Coronary artery (tissue), 2 donors: ENCODE results near the gene TMEM255B.

Experiments
- DNase-seq: peaks from one replicate; pipeline ENCODE4 v3.0.0-alpha.2; 2017; ENCODE audit warnings: low spot score
- H3K27ac ChIP-seq, 2 donors: fragments of 200-600 bp; sonication (generic); one replicate each; pipeline ENCODE4 v1.5.1; 2016 to 2019
- H3K4me3 ChIP-seq: fragments of 200-600 bp; sonication (generic); 2 replicates; pipeline ENCODE4 v1.5.1; 2016; ENCODE audit warnings: mild to moderate bottlenecking, moderate library complexity
- TF ChIP-seq, protein P1 (sequence below): fragments of 200-600 bp; sonication (generic); IDR thresholded peaks from one replicate; pipeline ENCODE4 v1.5.1; 2019; ENCODE audit warnings: antibody characterized with exemption

TMEM255B gene

DNA sequence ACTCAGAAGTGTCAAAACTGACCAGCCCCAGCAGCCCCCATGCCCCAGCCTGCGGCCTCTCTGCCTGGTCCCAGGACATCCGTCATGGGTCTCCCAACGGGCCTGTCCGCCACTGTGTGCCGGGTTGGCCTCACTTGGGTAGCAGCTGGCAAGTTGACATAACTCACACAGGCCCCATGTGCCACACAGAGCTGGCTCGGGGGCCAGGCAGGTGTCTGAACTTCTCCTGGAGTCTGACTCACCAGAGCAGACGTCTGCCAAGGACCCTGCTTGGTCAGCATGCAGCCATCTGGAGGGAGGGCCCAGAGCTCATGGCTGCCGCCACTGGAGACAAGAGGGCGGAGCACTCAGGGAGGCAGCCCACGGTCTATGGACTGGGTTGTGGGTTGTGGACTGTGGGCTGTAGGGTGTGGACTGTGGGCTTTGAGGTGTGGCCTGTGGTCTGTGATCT lies 32.0 kb upstream of the TMEM255B start:
- TF ChIP-seq, protein P1, sequence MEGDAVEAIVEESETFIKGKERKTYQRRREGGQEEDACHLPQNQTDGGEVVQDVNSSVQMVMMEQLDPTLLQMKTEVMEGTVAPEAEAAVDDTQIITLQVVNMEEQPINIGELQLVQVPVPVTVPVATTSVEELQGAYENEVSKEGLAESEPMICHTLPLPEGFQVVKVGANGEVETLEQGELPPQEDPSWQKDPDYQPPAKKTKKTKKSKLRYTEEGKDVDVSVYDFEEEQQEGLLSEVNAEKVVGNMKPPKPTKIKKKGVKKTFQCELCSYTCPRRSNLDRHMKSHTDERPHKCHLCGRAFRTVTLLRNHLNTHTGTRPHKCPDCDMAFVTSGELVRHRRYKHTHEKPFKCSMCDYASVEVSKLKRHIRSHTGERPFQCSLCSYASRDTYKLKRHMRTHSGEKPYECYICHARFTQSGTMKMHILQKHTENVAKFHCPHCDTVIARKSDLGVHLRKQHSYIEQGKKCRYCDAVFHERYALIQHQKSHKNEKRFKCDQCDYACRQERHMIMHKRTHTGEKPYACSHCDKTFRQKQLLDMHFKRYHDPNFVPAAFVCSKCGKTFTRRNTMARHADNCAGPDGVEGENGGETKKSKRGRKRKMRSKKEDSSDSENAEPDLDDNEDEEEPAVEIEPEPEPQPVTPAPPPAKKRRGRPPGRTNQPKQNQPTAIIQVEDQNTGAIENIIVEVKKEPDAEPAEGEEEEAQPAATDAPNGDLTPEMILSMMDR, result no peak
- H3K4me3 ChIP-seq, result no peak overlapping the region
- DNase-seq, result no peak
- no peak overlapping the region for H3K27ac ChIP-seq

DNA sequence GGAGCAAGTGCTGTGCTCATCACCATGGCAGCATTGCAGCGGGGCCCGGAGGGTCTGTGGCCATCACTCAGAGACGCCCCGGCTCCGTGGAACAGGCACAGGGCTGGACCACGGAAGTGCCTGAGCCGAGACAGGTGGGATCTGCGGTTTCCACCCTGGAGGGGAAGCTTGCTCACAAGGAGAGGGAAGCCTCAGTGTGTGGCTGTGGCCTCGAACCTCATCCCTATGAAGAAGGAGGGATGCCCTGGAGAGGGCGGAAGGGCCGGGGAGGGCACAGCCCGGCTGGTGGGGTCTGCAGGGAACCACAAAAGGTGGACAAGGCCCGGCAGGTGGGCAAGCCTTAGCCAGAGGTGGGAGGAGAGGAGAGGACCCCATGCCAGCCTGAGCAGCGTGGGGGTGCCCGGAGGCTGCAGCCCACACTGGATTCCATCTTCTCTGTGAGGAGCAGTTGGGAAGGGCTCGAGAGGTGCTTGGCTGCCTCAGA lies 30.4 kb upstream of the TMEM255B start:
- Histone ChIP-seq H3K27ac (no peak overlapping the region), H3K4me3 (no peak overlapping the region)
- TF ChIP-seq, protein P1, result no peak
- no peak for DNase-seq

DNA sequence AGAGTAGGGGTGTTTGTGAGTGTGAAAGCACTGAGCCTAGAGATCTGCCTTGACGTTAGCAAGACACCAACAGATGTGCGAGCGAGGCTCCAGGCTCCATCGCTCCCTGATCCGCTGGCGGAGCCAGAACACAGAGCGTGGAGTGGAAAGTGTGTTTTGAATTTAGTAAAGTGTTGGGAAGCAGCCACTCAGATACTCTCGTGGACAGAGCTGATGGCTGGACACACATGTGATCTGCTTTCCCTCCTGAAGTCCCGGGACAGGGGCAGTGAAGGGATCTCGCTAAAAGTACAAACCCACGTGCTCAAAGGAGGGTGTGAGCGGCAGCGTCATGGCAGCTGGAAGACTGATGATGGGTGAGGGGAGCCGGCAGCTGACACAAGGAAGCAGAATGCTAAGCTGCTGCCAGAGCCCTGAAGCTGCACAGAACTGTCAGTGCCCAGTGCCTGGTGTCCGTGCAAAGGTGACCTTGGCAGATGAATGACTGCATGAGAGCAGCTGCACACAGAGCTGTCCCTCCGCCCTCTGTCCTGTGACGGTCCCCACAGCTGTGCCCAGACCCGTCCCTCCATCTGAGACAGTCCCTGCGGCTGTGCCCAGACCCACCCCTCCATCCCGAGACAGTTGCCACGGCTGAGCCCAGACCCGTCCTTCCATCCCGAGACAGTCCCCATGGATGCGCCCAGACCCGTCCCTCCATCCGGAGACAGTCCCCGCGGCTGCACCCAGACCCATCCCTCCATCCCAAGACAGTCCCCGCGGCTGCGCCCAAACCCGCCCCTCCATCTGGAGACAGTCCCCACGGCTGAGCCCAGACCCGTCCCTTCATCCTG lies 29.6 kb upstream of the TMEM255B start:
- no peak for DNase-seq
- Histone ChIP-seq H3K4me3 (no peak overlapping the region), H3K27ac (no peak overlapping the region)
- TF ChIP-seq, protein P1, result no peak

DNA sequence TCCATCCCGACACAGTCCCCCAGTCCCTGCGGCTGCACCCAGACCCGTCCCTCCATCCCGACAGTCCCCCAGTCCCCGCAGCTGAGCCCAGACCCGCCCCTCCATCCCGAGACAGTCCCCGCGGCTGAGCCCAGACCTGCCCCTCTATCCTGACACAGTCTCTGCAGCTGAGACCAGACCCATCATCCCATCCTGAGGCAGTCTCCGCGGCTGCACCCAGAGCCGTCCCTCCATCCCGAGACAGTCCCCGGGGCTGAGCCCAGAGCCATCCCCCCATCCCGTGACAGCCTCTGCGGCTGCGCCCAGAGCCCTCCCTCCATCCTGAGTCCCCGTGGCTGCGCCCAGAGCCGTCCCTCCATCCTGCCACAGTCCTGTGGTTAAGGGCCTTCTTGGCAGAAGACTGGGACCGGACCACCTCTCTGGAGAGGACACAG lies 28.8 kb upstream of the TMEM255B start:
- Histone ChIP-seq H3K27ac (no peak overlapping the region), H3K4me3 (no peak overlapping the region)
- TF ChIP-seq, protein P1, result no peak
- DNase-seq, result no peak

DNA sequence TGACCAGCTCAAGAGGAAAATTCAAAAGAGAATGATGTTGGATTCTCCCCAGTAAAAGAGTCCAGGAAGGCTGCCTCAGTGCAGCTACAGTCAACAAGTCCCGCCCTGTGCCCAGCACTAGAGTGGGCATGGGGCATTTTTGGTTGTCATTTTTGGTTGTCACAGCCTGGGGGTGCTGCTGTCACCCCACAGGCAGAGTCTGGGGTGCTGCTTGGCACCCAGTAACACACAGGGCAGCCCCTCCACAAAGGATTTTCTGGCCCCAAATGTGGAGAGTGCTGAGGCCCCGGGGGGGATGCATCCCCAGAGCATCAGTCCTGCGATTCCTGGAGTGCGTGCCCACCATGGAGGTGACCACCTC lies 28.2 kb upstream of the TMEM255B start:
- Histone ChIP-seq H3K4me3 (no peak overlapping the region), H3K27ac (no peak overlapping the region)
- no peak for DNase-seq
- TF ChIP-seq, protein P1, result no peak

DNA sequence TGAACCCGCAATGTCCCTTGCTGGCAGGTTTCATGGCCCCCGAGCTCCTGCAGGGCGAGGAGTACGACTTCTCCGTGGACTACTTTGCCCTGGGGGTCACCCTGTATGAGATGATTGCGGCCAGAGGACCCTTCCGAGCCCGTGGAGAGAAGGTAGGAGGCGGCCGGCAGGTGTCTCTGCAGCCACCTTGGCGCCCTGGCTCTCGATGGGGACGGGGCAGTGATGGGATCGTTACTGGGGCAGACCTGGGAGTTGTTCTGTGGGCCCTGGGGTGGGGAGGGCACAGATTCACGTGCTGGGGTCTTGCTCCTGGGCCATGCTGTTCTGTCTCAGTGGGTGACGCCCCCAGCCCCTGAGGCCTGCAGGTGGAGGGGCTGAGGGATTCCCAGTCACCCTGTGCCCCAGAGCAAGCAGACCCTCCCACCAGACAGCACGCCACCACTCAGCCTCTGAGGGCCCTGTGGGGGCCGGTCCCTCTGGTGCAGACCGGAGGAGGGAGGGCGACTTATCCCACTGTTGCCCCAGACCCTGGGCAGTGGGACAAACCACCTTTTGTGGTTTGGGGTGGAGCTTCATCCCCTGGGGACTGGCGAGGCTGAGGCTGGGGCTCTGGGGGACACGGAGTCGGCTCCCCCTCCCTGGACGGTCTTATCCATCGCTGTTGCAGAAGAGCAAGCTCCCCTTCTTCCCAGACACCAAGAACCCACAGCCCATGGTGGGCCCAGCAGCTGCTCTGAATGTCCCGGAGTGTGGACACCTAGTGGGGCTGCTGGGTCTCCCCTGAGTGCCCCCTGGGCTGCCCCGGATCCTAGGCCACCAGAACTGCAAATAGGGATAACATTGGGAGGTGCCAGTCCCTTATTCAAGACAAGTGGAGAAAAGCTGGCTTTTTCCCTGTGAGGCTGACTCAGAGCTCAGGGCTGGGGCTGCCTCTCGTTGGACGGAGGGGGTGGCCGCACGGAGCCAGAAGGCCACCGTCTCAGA lies 27.5 kb upstream of the TMEM255B start:
- H3K27ac ChIP-seq, result no peak overlapping the region
- DNase-seq, result no peak
- no peak overlapping the region for H3K4me3 ChIP-seq
- TF ChIP-seq, protein P1, result no peak
